Measurements from ENCODE around the gene IL11.

IL11 gene

DNA sequence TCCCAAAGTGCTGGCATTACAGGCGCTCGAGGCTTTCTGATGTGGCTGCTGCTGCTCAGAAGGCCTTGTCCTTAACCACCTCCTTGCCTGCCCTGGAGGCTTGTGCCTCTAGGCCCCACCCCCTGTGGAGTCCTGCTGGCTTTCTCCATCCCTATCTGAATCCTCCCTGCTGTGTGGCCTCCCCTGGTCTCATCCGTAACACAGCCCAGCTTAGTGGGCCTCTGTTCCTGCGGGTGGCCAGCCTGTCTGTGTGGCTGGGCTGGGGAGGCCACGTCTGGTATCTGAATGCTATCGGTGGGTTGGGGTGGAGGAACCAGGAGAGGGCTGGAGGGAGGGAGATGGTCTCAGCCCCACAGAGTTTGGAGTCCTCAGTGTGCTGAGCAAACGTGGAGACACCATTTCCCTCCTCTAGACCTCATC lies 20.2 kb upstream of the IL11 start:
- DNase-seq: no peak

DNA sequence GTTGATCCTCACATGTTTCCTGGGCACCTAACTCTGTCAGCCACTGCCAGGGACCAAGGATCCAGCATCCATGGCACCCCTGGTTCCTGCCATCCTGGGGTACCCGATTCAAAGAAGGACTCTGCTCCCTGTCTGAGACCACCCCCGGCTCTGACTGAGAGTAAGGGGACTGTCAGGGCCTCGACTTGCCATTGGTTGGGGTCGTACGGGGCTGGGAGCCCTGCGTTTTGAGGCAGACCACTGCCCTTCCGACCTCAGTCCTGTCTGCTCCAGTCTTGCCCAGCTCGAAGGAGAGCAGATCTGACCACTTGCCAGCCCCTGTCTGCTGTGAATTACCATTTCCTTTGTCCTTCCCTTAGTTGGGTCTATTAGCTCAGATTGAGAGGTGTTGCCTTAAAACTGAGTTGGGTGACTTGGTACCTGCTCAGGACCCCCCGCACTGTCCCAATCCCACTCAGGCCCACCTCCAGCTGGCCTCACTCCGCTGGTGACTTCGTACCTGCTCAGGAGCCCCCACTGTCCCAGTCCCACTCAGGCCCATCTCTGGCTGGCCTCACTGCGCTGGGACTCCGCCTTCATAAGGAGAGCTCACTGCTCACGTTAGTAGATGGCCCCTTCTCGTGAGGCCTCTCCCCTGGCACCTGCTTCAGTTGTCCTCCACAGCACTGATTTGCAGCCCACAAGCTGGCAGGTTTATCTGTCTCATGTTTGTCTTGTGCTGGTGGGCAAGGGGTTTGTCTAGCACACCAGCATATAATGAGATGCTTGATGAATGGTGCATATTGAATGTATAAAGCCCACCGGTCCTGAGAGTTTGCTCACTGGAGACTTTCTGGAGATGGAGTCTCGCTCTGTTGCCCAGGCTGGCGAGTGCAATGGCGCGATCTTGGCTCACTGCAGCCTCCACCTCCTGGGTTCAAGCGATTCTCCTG lies 19.4 kb upstream of the IL11 start:
- DNase-seq: no peak

DNA sequence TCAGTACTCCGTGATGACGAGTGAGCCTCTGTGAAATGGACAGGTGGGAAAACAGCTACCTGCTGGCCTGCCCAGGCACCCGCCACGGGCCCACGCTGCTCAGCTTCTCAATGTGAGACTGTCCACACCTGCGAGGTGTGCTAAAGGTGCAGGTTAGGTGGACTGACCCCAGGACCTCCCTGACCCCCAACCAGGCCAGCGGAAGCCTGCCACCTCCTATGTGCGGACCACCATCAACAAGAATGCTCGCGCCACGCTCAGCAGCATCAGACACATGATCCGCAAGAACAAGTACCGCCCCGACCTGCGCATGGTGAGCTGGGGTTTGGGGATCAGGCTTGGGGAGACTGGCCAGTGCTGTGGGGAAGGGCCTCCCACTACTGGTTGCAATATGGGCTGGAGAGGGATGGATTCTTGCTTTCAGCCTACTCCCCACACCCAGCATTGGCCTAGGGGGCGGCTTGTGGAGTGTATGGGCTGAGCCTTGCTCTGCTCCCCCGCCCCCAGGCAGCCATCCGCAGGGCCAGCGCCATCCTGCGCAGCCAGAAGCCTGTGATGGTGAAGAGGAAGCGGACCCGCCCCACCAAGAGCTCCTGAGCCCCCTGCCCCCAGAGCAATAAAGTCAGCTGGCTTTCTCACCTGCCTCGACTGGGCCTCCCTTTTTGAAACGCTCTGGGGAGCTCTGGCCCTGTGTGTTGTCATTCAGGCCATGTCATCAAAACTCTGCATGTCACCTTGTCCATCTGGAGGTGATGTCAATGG lies 17.7 kb upstream of the IL11 start:
- DNase-seq: no peak

DNA sequence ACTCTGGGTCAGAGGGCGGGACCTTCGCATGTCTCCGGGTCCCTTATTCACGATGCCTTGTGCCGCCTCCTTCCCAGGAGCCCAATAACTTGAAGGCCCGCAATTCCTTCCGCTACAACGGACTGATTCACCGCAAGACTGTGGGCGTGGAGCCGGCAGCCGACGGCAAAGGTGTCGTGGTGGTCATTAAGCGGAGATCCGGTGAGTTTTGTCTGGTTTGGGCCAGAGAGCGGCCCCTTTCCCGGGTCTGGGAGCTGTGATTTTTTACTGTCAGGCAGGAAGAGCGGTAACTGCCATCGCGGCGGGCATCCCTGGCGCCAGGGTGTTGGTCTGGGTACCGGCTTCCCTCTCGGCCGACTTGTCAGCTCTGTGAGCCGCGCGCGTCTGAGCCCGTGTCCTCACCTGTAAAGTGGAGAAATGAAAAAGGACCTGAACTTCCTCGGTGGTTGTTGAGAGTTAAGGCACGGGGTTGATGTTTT lies 16.3 kb upstream of the IL11 start:
- DNase-seq: no peak

DNA sequence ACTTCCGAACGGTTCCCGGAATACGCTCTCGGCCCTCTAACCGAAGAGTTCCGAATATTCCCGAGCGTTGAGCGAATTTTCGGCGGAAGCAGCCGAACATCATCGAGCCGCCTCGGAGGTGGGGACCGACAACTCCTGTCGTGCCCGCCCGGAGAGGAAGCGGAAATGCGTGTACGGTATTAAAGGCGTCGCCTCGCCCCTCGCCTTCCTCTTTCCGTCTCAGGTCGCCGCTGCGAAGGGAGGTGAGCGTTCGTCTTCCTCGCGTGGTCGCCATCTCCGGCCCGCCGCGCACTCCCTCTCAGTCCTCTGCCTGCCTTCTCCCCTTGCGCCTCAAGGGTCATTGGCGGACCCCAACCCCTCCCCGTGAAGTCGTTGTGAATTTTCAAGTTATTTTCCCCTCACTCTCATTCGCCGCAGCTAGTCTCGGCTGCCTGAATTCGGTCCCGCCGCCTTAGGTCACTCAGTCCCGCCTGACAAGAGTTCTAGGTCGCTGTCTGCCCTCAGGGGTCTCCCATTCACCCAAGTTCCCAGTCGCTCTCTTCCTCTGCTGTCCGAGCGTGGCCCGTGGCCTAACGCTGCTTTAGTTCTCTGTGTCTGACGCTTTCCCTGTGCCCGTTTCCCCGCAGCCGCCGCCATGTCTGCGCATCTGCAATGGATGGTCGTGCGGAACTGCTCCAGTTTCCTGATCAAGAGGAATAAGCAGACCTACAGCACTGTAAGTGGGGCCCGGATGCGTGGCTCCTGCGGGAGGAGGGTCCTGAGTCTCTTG lies 15.6 kb upstream of the IL11 start, which contains the start of gene RPL28:
Gene RPL28 (plus strand): TSS at position 209 of the 769 bp plus-strand sequence. CDS start 426 bp downstream, at position 635.
- DNase-seq: peak; percentile 98

DNA sequence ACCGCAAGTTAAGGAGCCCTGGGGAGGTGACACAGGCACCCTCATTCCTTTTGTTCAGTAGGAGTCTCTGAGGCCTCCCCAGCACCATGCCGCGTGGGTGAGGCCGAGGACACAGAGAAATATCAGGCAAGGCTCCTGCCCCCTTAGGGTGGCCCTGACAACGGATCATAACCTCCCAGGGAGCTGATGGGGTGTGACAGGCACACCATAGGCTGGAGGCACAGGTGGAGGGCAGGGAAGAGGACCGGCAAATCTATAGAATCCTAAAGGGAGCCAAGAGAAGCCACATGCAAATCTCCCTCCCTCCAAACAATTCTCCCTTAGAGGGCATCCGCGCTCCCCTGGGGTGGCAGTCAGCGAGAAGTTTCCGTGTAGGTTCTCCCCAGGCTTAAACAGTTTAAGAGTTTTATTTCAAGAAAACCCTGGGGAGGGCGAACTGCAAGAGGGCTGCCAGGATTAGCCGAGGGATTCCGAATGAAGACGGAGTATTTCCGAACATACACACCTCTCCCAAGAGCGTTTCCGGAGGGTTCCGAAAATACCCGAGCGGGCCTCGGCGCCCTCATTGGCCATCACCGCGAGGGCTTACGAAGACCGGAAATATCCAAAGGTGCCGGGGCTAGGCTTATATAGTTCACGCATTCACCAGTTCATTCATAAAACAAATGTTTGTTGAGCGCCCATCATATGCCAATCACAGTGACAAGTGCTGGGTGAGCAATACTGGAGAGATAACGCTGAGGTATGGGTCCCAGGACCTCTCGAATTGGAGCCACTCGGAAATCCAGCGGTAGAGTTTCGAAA lies 14.9 kb upstream of the IL11 start:
- peak; percentile 93 for DNase-seq

DNA sequence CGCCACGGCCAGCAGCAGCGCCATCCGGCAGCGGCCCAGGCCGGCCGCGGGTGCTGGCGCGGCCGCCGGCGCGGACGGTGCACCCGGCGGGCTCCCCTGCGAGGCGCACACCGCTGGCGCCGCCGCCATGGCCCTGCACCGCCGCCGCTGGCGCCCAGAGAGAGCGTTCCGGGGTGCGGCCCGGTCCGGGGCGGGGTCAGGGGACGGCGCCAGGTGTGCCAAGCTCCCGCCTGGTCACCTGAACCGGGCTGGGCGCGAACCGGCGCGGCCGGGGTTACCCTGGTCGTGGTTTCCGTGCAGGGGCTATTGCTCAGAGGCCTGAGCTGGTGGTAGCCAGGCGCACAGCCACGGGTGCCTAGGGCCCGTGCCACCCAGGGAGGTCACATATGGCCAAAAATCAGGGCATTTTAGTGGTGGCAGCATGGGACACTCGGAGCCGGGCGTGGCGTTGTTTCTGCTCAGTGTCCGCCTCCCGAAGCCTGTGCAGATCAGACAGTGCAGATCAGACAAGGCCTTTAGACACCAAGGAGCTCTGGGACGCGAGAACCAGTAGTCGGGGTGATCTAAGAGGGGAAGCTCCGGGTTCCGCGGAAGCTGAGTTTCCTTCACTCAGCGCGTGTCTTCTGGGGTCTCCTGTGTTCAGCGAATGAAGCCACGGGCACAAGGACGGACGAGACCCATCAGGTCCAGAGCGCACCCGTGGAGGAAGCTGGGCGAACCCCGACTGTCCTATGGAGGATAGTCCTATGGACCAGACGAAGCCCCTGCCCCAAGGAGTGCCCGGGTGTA lies 14.1 kb upstream of the IL11 start, which contains the start of gene TMEM238:
Gene TMEM238 (minus strand): TSS at position 162 of the 789 bp plus-strand sequence. CDS start 33 bp downstream, at position 129.
- DNase-seq: peak in 1 of 2 experiments; percentile 25

DNA sequence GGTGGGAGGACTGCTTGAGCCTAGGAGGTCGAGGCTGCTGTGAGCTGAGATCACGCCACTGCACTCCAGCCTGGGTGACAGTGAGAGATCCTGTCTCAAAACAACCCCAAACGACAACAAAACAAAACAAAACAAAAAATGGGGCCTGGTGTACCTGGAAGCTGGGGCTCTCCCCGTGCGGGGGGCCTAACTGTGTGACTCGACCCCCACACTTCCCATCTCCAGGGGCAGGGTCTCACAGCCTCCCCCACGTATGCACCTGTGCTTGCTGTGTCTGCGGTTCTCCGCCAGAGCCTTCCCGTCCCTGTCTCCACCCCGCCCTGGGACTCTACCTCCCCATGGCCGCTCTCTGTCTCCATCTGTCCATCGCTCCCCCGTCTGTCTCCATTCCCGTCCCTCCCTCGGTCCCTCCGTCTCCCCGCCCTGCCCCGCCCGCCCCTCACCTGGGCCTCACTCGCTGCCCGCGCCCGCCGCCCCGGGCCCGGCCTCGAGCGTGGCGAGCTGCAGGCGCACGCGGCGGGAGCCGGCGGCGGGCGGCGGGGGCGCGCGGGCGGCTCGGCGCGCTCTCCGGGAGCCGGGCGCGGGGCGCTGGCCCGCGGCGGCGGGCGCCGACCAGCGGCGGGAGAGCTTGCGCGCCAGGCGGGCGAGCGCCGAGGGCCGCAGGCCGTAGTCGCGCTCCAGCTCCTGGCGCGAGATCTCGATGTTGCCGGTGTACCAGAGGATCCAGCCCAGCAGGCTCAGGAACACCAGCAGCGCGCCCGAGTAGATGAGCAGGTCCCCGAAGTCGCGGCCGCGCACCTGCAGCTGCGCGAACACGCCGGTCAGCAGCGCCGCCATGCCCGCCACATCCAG lies 13.2 kb upstream of the IL11 start:
- DNase-seq: peak; percentile 25 to 27

DNA sequence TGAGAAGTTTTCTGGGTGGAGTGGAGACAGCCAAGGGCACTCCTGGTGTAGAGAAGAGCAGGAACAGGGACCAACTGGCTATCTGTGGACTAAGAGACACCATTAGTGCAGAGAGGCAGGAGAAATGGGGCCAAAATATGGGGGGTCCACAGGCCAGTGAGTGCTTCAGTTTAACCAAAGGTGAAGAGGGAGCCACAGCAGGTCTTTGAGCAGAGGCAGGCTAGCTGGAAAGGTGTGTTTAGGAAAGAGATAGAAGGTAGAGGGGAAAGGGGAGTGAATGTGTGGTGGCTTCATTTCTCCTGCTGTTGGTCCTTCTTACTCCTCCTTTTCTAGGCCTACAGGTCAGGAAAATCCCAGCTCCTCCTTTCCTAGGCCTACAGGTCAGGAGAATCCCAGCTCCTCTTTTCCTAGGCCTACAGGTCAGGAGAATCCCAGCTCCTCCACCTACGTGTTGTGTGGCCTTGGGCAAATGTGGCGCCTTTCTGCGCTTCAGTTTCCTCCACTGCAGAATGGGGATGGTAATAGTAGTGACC lies 12.3 kb upstream of the IL11 start:
- DNase-seq: no peak

DNA sequence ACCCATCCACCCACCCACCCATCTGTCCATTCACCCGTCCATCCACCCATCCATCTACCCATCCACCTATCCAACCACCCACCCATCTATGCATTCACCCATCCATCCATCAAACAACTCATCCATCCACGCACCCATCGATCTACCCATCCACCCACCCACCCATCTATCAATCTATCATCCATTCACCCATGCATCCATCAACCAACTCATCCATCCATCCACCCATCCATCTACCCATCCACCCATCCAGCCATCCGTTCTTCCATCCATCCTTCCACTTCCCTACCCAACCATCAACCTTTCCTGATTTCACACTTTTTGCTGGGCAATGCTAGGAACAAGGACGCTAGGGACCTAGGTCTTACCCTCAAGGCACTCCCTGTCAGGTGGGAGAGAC lies 11.8 kb upstream of the IL11 start:
- DNase-seq: no peak

DNA sequence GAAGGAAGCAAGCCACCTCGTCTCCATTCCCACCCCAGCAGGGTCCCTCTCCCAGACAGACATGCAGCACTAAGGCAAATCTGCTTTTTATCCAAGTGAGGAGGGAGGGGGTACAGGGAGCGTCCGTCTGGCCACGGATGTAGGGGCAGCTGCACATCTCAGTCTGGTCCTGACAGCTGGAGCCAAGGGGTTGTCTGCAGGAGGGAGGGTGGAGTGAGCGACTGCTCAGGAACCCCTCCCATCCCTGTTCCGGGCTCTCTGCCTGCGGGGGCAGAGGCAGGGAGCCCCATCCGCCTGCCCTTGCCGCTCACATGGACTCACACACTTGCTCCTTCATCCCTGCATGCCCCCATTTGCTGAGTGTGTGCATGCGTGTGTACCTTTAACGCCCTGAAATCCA lies 8.9 kb upstream of the IL11 start:
- DNase-seq: no peak

DNA sequence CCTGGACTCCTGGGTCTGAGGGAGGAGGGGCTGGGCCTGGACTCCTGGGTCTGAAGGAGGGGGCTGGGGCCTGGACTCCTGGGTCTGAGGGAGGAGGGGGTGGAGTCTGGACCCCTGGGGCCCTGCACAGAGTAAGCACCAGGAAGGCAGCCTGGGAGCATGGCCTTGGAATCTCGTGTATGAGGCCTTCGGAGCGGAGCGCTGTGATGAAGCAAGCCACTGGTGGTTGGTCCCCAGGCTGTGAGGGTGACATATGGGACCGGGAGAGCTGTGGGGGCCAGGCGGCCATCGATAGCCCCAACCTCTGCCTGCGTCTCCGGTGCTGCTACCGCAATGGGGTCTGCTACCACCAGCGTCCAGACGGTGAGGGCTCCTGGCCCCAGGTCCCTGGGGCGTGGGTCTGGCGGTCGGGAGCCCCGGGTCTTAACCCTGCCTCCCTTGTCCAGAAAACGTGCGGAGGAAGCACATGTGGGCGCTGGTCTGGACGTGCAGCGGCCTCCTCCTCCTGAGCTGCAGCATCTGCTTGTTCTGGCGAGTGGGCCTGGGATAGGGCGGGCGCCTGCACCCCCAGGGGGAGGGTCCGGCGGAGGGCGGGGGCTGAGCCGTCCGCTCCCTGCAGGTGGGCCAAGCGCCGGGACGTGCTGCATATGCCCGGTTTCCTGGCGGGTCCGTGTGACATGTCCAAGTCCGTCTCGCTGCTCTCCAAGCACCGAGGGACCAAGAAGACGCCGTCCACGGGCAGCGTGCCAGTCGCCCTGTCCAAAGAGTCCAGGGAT lies 7.3 kb upstream of the IL11 start:
- DNase-seq: no peak

DNA sequence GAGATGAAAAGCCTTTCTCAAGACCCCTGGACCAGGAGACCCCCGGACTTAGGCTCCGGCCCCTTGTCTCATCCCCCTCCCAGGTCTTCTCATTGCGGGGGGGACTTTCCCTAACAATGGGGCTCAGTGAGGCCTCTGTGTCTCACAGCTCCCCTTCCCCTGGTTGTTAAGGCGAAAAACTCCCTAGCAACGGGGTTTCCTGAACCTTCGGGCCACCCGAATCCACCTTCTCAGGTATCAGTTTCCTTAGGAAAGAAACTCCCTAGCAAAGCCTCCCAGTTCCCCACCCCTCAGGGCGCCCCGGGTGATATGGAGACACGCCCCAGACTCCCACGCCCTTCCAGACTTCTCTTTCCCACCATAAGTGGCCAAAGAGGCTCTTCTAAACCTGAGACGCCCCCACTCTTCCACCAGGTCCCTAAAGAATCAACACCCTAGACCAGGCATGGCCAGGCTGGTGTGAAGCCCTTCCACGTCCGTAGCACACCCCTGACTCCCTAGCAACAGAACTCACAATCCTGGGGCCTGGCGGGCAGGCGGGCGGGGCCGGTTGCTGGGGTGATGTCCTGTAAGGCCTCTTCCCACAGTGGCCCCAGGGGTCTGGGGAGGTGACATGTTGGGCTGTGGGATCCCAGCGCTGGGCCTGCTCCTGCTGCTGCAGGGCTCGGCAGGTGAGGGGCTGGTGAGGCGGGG lies 6.1 kb upstream of the IL11 start, which contains the start of gene TMEM190:
Gene TMEM190 (plus strand): TSS at position 586 of the 693 bp plus-strand sequence. CDS start 28 bp downstream, at position 614.
- DNase-seq: no peak

DNA sequence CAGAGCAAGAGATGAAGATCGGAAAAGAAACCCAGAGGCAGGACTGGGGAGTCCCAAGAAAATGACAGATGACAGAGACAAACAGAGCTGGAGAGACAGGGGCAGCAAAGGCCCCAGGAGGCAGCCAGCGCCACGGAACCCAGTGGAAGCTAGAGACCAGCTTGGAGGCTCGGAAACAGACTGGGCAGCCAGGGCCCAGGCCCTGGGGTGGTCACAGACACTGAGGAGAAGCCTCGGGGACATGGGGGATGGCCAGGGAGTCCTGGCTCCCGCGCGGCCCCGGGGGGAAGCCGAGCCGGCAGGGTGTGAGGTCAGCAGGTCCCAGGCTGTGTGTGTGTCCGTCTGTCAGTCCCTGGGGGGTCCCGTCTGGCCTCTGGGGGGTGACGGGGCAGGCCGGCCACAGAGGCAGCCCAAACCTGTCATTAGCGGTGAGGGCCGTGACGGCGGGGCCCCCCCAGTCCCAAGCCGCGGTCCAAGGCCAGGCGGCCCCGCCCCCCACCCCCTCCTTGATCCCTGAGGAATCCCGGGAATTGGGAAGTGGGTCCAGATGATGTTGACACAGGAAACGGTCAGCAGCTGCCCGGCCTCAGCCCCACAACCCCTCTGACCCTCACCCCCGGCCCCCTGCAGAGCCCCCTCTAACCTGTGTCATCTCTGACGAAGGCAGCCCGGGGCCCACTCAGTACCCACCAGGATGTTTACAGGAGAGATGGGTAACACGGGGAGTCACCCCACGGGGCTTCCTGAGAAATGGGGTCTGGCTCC lies 3.9 kb upstream of the IL11 start:
- DNase-seq: no peak

DNA sequence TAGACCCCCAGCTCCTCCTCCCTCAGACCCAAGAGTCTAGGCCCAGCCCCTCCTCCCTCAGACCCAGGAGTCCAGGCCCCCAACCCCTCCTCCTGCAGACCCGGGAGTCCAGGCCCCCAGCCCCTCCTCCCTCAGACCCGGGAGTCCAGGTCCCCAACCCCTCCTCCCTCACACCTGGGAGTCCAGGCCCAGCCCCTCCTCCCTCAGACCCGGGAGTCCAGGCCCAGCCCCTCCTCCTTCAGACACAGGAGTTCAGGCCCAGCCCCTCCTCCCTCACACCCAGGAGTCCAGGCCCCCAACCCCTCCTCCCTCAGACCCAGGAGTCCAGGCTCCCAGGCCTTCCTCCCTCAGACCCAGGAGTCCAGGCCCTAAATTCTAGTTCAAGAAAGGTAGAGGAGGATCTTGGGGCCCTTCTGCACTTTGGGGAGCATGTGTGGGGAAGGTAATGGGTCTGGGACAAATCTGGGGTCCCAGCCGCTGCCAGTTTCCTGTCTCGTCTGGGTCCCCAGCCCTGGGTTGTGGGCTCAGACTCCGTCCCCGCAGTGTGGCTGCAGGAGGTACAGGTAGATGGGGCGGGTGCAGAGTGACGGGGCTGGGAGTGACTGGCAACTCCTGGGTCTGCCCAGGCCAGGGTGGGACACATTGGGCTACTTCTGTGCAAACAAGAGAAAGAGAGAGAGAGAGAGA lies 3.2 kb upstream of the IL11 start:
- DNase-seq: no peak

DNA sequence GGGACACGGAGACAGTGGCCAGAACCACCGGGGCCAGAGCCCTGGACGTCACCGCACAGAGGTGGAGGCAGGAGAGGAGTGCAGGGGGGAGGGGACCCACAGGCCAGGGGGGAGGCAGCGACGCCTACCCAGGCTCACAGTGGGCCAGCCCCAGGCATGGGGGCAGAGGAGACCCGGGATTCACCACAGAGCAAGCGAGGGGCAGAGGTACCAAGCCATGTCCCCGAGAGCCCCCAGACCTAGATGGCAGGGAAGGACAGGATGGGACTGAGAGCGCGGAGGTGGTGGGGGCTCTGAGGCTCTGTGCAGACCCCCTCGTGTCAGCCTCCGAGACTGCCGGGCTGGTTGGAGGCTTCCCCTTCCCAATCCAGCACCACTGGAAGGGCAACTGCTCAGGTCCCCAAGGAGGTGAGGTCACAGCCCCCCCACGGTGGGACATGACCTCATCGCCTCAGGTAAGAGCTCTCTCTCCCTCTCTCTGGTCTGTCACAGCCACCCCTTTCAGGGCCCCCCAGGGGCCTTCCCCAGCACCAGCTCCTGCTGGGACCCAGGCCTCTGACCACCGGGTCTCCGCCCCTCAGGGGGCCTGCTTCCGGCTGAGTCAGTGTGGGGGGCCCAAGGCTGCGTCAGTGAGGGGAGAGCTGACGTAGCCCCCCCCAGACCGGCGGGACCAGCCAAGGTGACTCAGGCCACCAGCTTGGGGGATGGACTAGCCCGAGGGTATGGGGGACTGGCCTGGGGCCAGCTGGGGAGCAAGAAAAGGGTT lies 2.2 kb upstream of the IL11 start:
- no peak for DNase-seq
